HepG2 (cell line): ENCODE data around the gene MTR. TPM values are rescaled to one million over a fixed set of nuclear protein-coding genes. Genes with fewer than 3 reads are reported as not detected.
A peak's percentile ranks its signal among the peaks of the same experiment; 100 is the strongest.

Source experiments
- ASH2L ChIP-seq: fragments of 300-600, 200-600 bp; sonication (generic); IDR thresholded peaks from 2 replicates; pipeline ENCODE4 v1.7.0; 2017; ENCODE audit warnings: low read depth, mild to moderate bottlenecking, moderate library complexity, mixed read lengths, low read length; ENCODE audit not compliant: insufficient read length
- DRAP1 ChIP-seq: IDR thresholded peaks from 2 replicates; pipeline ENCODE4 v1.6.1; 2016; ENCODE audit warnings: missing genetic modification reagents, missing compliant biosample characterization
- FOXK1 ChIP-seq: sonication (generic); formaldehyde crosslinking; IDR thresholded peaks from 2 replicates; pipeline ENCODE4 v1.4.0; 2020; ENCODE audit warnings: low read depth, missing genetic modification reagents, borderline replicate concordance
- HCFC1 ChIP-seq: fragments of 150-350 bp; IDR thresholded peaks from 2 replicates; pipeline ENCODE4 v1.6.1; 2014; ENCODE audit warnings: low read depth, low read length
- HNRNPK ChIP-seq: fragments of 200-400 bp; formaldehyde crosslinking; IDR thresholded peaks from 2 replicates; pipeline ENCODE4 v1.6.1; 2018; ENCODE audit warnings: low read length, low read depth, moderate library complexity, mild to moderate bottlenecking; ENCODE audit not compliant: poor library complexity, severe bottlenecking
- KAT7 ChIP-seq: IDR thresholded peaks from 2 replicates; pipeline ENCODE4 v1.6.1; 2018; ENCODE audit warnings: borderline replicate concordance, missing compliant biosample characterization
- PBX2 ChIP-seq: IDR thresholded peaks from 2 replicates; pipeline ENCODE4 v1.6.1; 2016; ENCODE audit warnings: control low read depth
- PBX3 ChIP-seq: sonication (generic); formaldehyde crosslinking; IDR thresholded peaks from 2 replicates; pipeline ENCODE4 v1.8.1; 2023; ENCODE audit warnings: missing genetic modification reagents, inconsistent platforms, borderline replicate concordance
- RNF2 ChIP-seq: fragments of 450-650 bp; conservative IDR thresholded peaks from 2 replicates; pipeline ENCODE4 v1.6.1; 2016; ENCODE audit warnings: low read depth
- ZBTB7A ChIP-seq: sonication (generic); formaldehyde crosslinking; IDR thresholded peaks from 2 replicates; pipeline ENCODE4 v1.8.0; 2022; ENCODE audit warnings: mild to moderate bottlenecking, missing genetic modification reagents
- ZNF329 ChIP-seq: sonication (generic); formaldehyde crosslinking; IDR thresholded peaks from 2 replicates; pipeline ENCODE4 v1.9.0; 2021; ENCODE audit warnings: low read depth, mild to moderate bottlenecking, missing genetic modification reagents
- ZNF768 ChIP-seq: sonication (generic); formaldehyde crosslinking; IDR thresholded peaks from 2 replicates; pipeline ENCODE4 v1.4.0; 2020; ENCODE audit warnings: missing genetic modification reagents
- ZNF878 ChIP-seq: sonication (generic); formaldehyde crosslinking; IDR thresholded peaks from 2 replicates; pipeline ENCODE4 v1.8.1; 2023; ENCODE audit warnings: mild to moderate bottlenecking, missing genetic modification reagents, moderate library complexity
- polyA plus RNA-seq, 8 experiments: library from polyadenylated mRNA; depleted of rRNA in 3 of 8; stranded (reverse) in 7 of 8; unstranded in 1 of 8; fragments of >200 nt; fragmentation: Illumina TruSeq in 4 of 8; extraction: Trizol in 4 of 8; gene quantifications; 2 replicates each; pipeline versions ENCODE4 v1.2.1 to v1.2.3, GENCODE V29; 2011 to 2016; ENCODE audit warnings: low read depth in 4 of 8, missing spikeins in 1 of 8, mixed read lengths in 1 of 8; ENCODE audit not compliant: insufficient read depth in 1 of 8
- total RNA-seq, 5 experiments: library from RNA; depleted of rRNA; stranded (reverse); fragments of >200 nt; fragmentation: Illumina TruSeq; extraction: Trizol; gene quantifications; 2 replicates each; pipeline ENCODE4 v1.2.3, GENCODE V29; 2016; ENCODE audit warnings: low read depth in 1 of 5
- TF ChIP-seq, protein P1 (sequence below): sonication (generic); formaldehyde crosslinking; IDR thresholded peaks from 2 replicates; pipeline ENCODE4 v1.5.1; 2020; ENCODE audit warnings: missing genetic modification reagents, mild to moderate bottlenecking, borderline replicate concordance
- TF ChIP-seq, protein P2 (sequence below): sonication (generic); formaldehyde crosslinking; conservative IDR thresholded peaks from 2 replicates; pipeline ENCODE4 v1.8.0; 2022; ENCODE audit warnings: mild to moderate bottlenecking, moderate library complexity, missing genetic modification reagents
- TF ChIP-seq, protein P3 (sequence below): sonication (generic); formaldehyde crosslinking; IDR thresholded peaks from 2 replicates; pipeline ENCODE4 v1.4.0; 2020; ENCODE audit warnings: missing genetic modification reagents, borderline replicate concordance

MTR gene
- total and polyA plus RNA-seq, 2 of the 13 experiments (the other 11 are each of a cell fraction or from before 2014, with no cell fraction given), result 16.3 to 36.1 TPM

- TF ChIP-seq ASH2L (peak; percentile 86), PBX2 (CRISPR knock-in tag) (peak; percentile 48; the same call in 1 of the 2 replicates), HCFC1 (peak; percentile 93), PBX3 (CRISPR knock-in tag) (peak; percentile 90; the same call in 1 of the 2 replicates), ZNF329 (CRISPR knock-in tag) (no peak; the same call in none of the 2 replicates), FOXK1 (CRISPR knock-in tag) (peak; percentile 79; the same call in 1 of the 2 replicates), HNRNPK (no peak), DRAP1 (CRISPR knock-in tag) (peak; percentile 38; the same call in 1 of the 2 replicates), ZNF878 (CRISPR knock-in tag) (peak; percentile 62; the same call in 1 of the 2 replicates), RNF2 (peak; percentile 97), ZNF768 (CRISPR knock-in tag) (peak; percentile 70; the same call in 1 of the 2 replicates), KAT7 (CRISPR knock-in tag) (0 out of 2 replicates have a peak, but pooled peaks have one; percentile 83), ZBTB7A (peak; percentile 85)
- TF ChIP-seq, protein P1, sequence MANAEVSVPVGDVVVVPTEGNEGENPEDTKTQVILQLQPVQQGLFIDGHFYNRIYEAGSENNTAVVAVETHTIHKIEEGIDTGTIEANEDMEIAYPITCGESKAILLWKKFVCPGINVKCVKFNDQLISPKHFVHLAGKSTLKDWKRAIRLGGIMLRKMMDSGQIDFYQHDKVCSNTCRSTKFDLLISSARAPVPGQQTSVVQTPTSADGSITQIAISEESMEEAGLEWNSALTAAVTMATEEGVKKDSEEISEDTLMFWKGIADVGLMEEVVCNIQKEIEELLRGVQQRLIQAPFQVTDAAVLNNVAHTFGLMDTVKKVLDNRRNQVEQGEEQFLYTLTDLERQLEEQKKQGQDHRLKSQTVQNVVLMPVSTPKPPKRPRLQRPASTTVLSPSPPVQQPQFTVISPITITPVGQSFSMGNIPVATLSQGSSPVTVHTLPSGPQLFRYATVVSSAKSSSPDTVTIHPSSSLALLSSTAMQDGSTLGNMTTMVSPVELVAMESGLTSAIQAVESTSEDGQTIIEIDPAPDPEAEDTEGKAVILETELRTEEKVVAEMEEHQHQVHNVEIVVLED (CRISPR knock-in tag), result peak; percentile 55; the same call in 1 of the 2 replicates
- TF ChIP-seq, protein P2, sequence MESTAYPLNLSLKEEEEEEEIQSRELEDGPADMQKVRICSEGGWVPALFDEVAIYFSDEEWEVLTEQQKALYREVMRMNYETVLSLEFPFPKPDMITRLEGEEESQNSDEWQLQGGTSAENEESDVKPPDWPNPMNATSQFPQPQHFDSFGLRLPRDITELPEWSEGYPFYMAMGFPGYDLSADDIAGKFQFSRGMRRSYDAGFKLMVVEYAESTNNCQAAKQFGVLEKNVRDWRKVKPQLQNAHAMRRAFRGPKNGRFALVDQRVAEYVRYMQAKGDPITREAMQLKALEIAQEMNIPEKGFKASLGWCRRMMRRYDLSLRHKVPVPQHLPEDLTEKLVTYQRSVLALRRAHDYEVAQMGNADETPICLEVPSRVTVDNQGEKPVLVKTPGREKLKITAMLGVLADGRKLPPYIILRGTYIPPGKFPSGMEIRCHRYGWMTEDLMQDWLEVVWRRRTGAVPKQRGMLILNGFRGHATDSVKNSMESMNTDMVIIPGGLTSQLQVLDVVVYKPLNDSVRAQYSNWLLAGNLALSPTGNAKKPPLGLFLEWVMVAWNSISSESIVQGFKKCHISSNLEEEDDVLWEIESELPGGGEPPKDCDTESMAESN (CRISPR knock-in tag), result peak; percentile 31; the same call in 1 of the 2 replicates
- TF ChIP-seq, protein P3, sequence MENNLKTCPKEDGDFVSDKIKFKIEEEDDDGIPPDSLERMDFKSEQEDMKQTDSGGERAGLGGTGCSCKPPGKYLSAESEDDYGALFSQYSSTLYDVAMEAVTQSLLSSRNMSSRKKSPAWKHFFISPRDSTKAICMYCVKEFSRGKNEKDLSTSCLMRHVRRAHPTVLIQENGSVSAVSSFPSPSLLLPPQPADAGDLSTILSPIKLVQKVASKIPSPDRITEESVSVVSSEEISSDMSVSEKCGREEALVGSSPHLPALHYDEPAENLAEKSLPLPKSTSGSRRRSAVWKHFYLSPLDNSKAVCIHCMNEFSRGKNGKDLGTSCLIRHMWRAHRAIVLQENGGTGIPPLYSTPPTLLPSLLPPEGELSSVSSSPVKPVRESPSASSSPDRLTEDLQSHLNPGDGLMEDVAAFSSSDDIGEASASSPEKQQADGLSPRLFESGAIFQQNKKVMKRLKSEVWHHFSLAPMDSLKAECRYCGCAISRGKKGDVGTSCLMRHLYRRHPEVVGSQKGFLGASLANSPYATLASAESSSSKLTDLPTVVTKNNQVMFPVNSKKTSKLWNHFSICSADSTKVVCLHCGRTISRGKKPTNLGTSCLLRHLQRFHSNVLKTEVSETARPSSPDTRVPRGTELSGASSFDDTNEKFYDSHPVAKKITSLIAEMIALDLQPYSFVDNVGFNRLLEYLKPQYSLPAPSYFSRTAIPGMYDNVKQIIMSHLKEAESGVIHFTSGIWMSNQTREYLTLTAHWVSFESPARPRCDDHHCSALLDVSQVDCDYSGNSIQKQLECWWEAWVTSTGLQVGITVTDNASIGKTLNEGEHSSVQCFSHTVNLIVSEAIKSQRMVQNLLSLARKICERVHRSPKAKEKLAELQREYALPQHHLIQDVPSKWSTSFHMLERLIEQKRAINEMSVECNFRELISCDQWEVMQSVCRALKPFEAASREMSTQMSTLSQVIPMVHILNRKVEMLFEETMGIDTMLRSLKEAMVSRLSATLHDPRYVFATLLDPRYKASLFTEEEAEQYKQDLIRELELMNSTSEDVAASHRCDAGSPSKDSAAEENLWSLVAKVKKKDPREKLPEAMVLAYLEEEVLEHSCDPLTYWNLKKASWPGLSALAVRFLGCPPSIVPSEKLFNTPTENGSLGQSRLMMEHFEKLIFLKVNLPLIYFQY (CRISPR knock-in tag), result no peak
These were observed at the start of gene MTR (continued) for GRCh38 chr1:236795035-236795756.
